GM12801 (cell line): ENCODE measurements around the gene ZNF14.

Experiments
- TF ChIP-seq, protein P1 (sequence below): IDR thresholded peaks from one replicate; pipeline ENCODE4 v1.5.1; 2011; ENCODE audit warnings: control low read depth; ENCODE audit not compliant: insufficient read length; ENCODE audit errors: extremely low read depth

ZNF14 gene

DNA sequence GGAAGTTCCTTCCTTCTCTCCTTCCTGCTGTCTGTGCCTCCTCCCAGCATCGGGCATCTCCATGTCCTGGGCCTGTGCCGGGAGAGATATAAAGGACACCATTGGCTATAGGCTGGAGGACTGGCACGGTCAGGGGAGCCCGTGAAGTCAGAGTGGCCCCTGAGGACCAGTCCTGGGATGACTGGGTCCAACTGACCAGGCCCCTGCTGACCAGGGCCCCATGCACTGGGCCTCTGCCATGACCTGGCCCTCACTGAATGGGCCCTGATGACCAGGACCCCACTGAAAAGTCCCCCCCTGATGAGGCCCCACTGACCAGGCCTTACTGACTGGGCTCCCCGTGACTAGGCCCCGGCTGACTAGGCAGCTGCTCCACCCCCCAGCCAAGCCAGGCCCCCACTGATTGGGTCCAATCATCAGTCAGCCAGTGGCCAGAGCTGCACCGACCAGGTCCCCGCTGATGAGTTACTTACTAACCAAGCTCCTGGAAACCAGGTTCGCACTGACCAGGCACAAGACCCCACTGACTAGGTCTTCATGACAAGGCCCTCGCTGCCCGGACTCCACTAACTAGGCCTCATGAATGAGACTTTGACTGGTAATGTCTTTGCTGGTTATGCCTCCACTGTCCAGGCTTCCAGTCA lies 20.0 kb upstream of the ZNF14 start:
- TF ChIP-seq, protein P1, sequence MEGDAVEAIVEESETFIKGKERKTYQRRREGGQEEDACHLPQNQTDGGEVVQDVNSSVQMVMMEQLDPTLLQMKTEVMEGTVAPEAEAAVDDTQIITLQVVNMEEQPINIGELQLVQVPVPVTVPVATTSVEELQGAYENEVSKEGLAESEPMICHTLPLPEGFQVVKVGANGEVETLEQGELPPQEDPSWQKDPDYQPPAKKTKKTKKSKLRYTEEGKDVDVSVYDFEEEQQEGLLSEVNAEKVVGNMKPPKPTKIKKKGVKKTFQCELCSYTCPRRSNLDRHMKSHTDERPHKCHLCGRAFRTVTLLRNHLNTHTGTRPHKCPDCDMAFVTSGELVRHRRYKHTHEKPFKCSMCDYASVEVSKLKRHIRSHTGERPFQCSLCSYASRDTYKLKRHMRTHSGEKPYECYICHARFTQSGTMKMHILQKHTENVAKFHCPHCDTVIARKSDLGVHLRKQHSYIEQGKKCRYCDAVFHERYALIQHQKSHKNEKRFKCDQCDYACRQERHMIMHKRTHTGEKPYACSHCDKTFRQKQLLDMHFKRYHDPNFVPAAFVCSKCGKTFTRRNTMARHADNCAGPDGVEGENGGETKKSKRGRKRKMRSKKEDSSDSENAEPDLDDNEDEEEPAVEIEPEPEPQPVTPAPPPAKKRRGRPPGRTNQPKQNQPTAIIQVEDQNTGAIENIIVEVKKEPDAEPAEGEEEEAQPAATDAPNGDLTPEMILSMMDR: no peak

DNA sequence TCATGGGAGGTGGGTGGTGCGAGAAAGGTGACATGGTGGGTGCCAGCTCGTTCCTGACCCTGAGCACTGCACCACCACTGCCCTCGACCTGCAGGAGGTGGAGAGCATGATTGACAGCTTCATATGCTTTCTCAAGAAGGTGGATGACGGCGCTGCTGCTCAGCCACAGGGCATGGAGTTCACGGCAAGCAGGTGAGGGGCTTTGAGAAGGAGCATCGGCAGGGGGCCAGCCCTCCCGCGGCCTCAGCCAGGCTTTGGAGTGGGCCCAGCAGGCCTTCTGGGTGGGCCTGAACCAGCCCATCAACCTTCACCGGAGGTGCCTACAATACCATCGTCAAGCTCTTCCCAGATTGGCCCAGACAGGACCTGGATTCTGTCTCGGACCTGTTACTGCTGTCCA lies 18.9 kb upstream of the ZNF14 start:
- TF ChIP-seq, protein P1: no peak

DNA sequence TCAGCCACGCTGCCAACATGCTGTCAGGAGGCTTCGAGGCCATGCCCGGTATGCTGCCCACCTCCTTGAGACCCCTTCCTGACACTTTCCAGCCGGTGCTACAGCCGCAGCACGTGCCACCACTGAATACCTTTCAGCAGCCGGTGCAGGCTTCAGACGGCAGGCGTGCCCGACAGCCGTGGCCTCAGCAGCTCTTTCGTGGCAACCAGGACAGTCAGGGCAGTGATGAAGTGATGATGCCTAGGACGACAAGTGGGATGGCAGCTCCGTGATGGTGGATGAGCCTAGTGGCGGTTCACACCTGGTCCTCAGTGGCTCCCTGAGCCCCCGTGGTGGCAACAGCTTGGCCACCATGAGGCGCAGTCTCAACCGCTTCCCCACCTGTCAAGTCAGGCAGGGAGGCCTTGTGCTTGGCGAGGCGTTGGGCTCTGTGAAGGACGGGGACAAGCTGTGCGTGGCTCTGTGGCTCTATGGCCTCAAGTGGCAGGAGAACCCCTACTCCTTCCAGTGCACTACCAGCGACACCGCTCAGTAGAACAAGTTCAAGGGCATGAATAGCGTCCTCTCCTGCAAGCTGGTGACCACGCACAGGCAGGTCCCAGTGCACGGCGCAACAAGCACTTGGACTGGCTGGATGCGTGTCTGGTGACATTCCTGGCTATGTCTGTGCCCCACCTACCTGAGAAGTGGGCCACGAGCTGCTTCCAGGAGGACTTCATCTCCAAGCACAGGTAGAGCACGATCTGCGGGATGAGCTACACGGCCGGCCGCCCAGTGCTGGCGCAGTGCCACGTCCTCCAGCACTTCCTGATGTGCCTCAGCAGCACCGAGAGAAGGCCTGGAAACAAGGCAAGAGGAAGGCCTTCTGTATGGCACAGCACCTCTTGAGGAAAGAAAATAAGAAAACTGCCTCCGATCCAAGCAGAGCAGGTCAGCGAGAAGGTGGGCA lies 18.2 kb upstream of the ZNF14 start:
- TF ChIP-seq, protein P1: no peak

DNA sequence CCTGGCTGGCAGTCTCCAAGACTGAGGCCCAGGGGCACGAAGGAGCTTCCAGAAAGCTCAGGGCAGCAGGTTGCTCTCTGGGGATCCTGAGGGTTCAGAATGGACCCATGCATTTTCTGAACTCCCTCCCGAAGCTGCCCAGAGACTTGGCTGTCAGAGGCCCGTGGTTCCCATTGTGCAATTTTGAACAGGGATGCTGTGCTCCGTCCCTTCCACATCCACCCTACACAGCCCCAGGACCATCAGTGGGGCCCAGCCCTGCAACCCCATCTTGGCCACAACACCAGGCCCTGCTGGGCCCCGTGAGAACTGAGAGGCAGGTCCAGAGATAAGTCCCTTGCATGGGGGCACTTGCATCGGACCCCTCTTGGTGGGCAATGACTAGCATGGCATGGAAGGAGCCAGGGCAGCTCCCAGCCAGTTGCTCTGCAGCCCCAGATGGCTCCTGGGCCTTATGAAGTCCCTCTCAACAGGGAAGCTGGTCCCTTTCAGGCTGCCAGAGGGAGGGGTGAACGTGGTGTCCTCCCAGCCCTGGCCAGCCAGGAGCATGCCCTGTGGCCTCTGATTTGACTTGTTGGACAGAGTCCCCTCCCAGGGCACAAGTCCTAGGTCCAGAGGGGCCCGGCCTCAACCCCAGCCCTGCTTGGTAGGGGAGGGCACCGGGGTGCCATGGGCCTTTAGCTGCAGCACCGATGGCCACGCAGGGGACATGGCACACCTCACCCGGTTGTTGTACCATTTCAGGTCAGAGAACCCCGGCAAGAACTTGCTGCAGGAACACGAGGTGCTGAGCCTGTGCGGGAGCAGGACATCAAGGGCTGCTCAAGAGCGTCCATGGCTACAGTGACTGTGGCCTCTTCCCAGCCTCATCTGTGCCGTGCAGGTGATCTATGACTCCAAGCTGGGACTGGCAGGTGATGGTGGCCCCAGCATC lies 17.3 kb upstream of the ZNF14 start:
- TF ChIP-seq, protein P1: no peak

DNA sequence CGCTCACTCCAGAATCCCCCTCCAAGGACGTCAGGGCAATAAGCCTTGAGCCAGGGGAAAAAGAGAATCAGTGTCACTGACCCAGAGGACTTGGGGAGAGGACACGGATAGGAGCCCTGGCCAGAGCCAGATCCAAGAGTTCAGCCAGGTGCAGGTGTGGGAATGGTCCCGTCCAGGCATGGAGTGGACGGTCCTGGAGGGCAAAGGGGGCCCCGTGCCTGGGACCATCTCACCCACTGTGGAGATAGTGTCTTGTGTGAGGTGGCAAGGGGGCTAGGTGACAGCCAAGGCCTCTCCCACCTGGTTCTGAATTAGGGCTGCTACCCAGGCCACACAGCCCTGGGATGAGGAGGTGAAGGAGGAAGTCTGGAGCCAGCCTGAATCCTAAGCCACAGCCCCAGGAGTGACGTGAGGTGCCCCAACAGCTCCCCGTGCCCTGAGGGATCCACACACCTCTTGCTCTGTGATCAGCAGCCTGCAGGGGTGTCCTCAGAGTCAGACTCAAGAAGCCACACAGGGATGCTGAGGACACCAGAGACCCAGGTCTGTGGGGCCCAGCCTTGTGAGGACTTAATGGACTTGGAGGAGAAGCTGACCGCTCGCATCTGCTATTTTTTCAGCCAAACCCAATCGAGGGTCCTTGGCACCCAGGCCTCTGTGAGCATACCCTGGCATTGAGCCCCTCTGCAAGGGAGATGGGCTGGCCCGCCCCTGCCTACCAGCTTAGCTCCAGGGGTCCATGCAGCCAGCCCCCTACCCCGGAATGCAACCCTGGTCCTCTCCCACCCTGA lies 16.4 kb upstream of the ZNF14 start:
- TF ChIP-seq, protein P1: no peak

DNA sequence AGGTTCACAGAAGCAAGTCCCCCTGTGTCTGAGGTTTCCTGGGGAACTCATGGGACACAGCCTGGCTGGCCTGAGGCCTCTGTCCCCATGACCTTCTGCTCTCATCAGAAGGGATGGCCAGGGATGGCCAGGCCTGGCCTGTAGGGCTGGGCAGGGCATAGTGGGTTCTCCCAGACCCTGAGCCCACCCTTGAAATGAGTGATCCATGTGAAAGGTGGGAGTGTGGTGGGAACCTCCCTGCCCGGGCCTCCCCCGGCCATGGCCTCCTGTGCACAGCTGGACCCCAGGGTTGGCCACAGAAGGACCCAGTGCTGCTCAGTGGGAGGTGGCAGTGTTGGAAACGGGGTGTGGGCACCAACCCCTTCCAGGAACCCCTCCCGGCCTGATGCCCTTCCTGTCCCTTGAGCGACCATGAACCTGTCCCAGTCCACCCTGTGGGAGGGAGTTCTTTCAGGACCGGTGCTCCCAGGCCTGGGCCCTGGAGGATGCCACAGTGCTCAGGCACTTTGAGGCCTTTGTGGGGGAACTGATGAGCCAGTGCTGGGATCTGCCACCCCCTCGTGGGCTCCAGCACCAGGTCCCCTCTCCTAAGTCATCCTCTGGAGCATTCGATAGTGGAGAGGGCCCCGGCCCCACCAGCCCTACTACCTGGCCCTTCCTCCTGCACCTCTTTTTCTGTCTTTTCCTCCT lies 15.5 kb upstream of the ZNF14 start:
- TF ChIP-seq, protein P1: no peak
